ENCODE results near the gene IL6R. TPM values are rescaled to one million over a fixed set of nuclear protein-coding genes. Genes with fewer than 3 reads are reported as not detected.

IL6R gene
- total RNA-seq, 1 experiment from 2014 or later, result 22.8 TPM

DNA sequence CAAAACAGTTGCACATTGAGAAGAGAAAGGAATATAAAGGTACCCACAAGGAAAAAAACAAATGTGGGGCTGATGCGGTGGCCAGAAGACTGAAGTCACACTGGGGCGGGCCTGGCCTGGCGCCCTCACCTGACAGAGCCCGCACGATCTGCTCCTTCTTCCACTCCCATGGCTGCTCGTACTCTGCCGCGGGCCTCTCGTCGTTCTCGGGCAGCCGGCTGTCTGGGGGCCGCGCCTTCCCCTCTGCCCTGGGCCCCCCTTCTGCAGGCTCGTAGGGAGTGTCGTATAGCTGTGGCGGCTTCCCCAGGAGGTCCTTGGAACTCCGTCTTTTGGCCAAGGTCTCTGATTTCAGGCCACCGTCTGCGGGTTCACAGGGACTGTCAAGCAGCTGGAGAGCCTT, 83.8 kb downstream of the IL6R start:
- Mint-ChIP-seq H3K27ac (ENCODE audit: low read depth, unreplicated experiment) (no peak overlapping the region), H3K4me3 (ENCODE audit: unreplicated experiment) (no peak overlapping the region), H3K4me1 (ENCODE audit: insufficient read depth, unreplicated experiment) (peaks cover 13% of the 10 kb centered on the region), H3K9me3 (ENCODE audit: unreplicated experiment) (no peaks in the 10 kb centered on the region), H3K36me3 (ENCODE audit: insufficient read depth, unreplicated experiment) (no peaks in the 10 kb centered on the region), H3K27me3 (ENCODE audit: insufficient read depth, unreplicated experiment) (peaks cover 27% of the 10 kb centered on the region)
- ChIA-PET POLR2A (interaction anchor here (1.2 kb wide), 1 partner anchor 159 kb away, joined by 3 read pairs; no protein-coding TSS in a partner anchor), CTCF (interaction anchor here (1.1 to 2.1 kb wide), 2 partner anchors 8 to 11 kb away, joined by 5 to 7 read pairs; no protein-coding TSS in a partner anchor)
- intact Hi-C loops (cut with micrococcal nuclease), result no loop called here
- TF ChIP-seq, protein P1, sequence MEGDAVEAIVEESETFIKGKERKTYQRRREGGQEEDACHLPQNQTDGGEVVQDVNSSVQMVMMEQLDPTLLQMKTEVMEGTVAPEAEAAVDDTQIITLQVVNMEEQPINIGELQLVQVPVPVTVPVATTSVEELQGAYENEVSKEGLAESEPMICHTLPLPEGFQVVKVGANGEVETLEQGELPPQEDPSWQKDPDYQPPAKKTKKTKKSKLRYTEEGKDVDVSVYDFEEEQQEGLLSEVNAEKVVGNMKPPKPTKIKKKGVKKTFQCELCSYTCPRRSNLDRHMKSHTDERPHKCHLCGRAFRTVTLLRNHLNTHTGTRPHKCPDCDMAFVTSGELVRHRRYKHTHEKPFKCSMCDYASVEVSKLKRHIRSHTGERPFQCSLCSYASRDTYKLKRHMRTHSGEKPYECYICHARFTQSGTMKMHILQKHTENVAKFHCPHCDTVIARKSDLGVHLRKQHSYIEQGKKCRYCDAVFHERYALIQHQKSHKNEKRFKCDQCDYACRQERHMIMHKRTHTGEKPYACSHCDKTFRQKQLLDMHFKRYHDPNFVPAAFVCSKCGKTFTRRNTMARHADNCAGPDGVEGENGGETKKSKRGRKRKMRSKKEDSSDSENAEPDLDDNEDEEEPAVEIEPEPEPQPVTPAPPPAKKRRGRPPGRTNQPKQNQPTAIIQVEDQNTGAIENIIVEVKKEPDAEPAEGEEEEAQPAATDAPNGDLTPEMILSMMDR (IDR thresholded peaks at IDR 0.05; ENCODE audit: unreplicated experiment), result no peak
- no peak for DNase-seq (ENCODE audit: unreplicated experiment)
- BruUV-seq (replicated peaks), result no TSS peak

DNA sequence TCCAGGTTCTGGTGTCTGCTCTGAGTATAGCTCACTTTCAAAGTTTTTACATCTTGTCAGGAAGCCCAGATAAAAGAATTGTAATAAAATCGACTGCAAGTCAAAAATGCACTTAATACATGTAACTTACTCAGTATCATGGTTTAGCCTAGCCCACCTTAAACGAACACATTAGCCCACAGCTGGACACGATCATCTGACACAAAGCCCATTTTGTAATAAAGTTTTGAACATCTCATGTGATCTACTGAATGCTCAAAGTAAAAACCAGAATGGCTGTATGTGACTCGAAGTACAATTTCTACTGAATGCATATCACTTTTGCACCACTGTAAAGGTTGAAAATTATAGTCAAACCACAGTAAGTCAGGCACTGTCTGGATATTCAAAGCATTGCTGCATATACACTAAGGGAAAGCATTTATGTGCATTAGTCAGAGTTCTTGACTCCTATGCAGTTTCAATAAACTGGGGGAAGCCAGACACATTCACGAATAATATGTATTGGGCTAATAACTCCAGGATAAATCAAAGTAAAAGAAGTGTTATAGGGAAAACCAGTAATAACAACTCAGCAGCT, 84.6 kb downstream of the IL6R start:
- peaks cover 5% of the 10 kb centered on the region for H3K4me1 Mint-ChIP-seq (ENCODE audit: insufficient read depth, unreplicated experiment)
- TF ChIP-seq, protein P1 (IDR thresholded peaks at IDR 0.05; ENCODE audit: unreplicated experiment), result no peak
- H3K36me3 Mint-ChIP-seq (ENCODE audit: insufficient read depth, unreplicated experiment), result no peaks in the 10 kb centered on the region
- POLR2A ChIA-PET, result interaction anchor here (0.8 to 1.2 kb wide), 2 partner anchors 23 to 160 kb away, joined by 3 read pairs; no protein-coding TSS in a partner anchor
- peaks cover 27% of the 10 kb centered on the region for H3K27me3 Mint-ChIP-seq (ENCODE audit: insufficient read depth, unreplicated experiment)
- CTCF ChIA-PET, result interaction anchor here (0.6 to 2.1 kb wide), 7 partner anchors 9 to 806 kb away, joined by 3 to 7 read pairs (median 5); no protein-coding TSS in a partner anchor
- H3K9me3 Mint-ChIP-seq (ENCODE audit: unreplicated experiment), result no peaks in the 10 kb centered on the region
- no peak overlapping the region for H3K27ac Mint-ChIP-seq (ENCODE audit: low read depth, unreplicated experiment)
- DNase-seq (ENCODE audit: unreplicated experiment), result no peak
- intact Hi-C loops (cut with micrococcal nuclease), result no loop called here
- BruUV-seq (replicated peaks), result no TSS peak
- H3K4me3 Mint-ChIP-seq (ENCODE audit: unreplicated experiment), result no peak overlapping the region

DNA sequence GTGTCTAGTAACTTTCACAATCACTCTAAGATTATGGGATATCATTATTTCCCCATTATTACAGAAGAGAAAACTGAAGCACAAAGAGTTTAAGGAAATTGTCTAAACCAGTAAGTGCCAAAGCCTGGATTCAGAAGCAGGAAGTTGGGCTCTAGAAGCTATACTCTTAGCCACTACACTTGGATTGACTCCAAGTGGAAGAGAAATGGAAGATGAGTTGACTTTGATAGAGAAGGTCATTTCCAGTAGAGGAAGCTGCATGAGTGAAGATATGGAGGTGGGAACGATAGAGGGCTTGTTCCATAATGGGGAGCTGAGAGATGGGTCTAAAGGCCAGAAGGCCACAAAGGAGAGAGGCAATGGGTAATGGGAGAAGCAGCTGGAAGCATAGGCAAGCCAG, 85.2 kb downstream of the IL6R start:
- Mint-ChIP-seq H3K4me3 (ENCODE audit: unreplicated experiment) (no peak overlapping the region), H3K27ac (ENCODE audit: low read depth, unreplicated experiment) (no peak overlapping the region), H3K4me1 (ENCODE audit: insufficient read depth, unreplicated experiment) (peaks cover 5% of the 10 kb centered on the region), H3K27me3 (ENCODE audit: insufficient read depth, unreplicated experiment) (peaks cover 27% of the 10 kb centered on the region), H3K36me3 (ENCODE audit: insufficient read depth, unreplicated experiment) (no peaks in the 10 kb centered on the region), H3K9me3 (ENCODE audit: unreplicated experiment) (no peaks in the 10 kb centered on the region)
- intact Hi-C loops (cut with micrococcal nuclease), result no loop called here
- TF ChIP-seq, protein P1 (IDR thresholded peaks at IDR 0.05; ENCODE audit: unreplicated experiment), result no peak
- ChIA-PET POLR2A (interaction anchor here (0.8 kb wide), 1 partner anchor 22 kb away, joined by 3 read pairs; no protein-coding TSS in a partner anchor), CTCF (interaction anchor here (0.5 to 2.1 kb wide), 9 partner anchors 9 to 806 kb away, joined by 3 to 7 read pairs (median 4); no protein-coding TSS in a partner anchor)
- DNase-seq (ENCODE audit: unreplicated experiment), result no peak
- no TSS peak for BruUV-seq (replicated peaks)

DNA sequence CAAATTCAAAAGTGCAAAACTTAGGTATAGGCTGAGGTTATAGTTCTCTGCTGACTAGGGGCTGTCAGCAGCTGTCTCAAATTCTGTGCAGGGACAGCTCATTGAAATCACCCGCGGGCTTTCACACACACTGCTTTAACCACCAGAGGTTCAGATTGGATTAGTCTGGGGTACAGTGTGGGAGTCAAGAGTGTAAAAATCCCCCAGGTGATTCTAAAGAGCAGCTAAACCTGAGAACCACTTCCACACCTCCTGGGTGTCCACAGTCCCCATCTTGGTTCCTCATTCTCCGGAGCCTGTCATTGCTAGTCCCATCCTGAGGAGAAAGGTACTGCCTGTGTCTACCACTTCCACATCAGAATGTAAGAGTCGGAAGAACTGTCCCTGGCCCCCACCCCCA, 87.0 kb downstream of the IL6R start:
- DNase-seq (ENCODE audit: unreplicated experiment), result no peak
- ChIA-PET POLR2A (interaction anchor here (0.5 to 0.6 kb wide), 2 partner anchors 432 to 715 kb away, joined by 3 read pairs; no protein-coding TSS in a partner anchor), CTCF (interaction anchor here (0.6 to 2.1 kb wide), 6 partner anchors 11 to 504 kb away, joined by 3 to 7 read pairs (median 3); no protein-coding TSS in a partner anchor)
- no TSS peak for BruUV-seq (replicated peaks)
- no peaks in the 10 kb centered on the region for H3K9me3 Mint-ChIP-seq (ENCODE audit: unreplicated experiment)
- no peaks in the 10 kb centered on the region for H3K4me1 Mint-ChIP-seq (ENCODE audit: insufficient read depth, unreplicated experiment)
- no peak overlapping the region for H3K27ac Mint-ChIP-seq (ENCODE audit: low read depth, unreplicated experiment)
- H3K36me3 Mint-ChIP-seq (ENCODE audit: insufficient read depth, unreplicated experiment), result no peaks in the 10 kb centered on the region
- H3K4me3 Mint-ChIP-seq (ENCODE audit: unreplicated experiment), result no peak overlapping the region
- TF ChIP-seq, protein P1 (IDR thresholded peaks at IDR 0.05; ENCODE audit: unreplicated experiment), result no peak
- intact Hi-C loops (cut with micrococcal nuclease), result no loop called here
- H3K27me3 Mint-ChIP-seq (ENCODE audit: insufficient read depth, unreplicated experiment), result peaks cover 27% of the 10 kb centered on the region
